GM19099 (cell line): ENCODE data around the gene SSRP1.

Experiments used
- POLR2A ChIP-seq: IDR thresholded peaks from 3 replicates; pipeline ENCODE4 v1.6.1; 2011; ENCODE audit warnings: low read depth; ENCODE audit not compliant: insufficient read length; ENCODE audit errors: extremely low read depth

Gene SSRP1

DNA sequence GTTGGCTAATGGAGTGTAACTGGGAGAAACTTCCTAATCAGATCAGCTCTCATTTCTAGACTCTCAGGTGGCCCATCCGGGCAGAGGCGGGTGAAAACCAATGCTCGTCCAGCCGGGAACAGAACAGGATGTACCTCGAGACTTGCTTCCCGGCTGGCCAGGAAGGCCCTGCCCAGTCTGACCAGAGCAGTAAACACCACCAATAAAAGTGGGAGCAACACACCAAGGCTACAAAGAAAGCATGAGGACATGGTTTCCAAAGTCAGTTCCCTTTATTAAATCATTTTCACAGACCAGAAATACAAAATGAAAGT is 10.0 kb downstream of the SSRP1 start:
- TF ChIP-seq POLR2A, result no peak

DNA sequence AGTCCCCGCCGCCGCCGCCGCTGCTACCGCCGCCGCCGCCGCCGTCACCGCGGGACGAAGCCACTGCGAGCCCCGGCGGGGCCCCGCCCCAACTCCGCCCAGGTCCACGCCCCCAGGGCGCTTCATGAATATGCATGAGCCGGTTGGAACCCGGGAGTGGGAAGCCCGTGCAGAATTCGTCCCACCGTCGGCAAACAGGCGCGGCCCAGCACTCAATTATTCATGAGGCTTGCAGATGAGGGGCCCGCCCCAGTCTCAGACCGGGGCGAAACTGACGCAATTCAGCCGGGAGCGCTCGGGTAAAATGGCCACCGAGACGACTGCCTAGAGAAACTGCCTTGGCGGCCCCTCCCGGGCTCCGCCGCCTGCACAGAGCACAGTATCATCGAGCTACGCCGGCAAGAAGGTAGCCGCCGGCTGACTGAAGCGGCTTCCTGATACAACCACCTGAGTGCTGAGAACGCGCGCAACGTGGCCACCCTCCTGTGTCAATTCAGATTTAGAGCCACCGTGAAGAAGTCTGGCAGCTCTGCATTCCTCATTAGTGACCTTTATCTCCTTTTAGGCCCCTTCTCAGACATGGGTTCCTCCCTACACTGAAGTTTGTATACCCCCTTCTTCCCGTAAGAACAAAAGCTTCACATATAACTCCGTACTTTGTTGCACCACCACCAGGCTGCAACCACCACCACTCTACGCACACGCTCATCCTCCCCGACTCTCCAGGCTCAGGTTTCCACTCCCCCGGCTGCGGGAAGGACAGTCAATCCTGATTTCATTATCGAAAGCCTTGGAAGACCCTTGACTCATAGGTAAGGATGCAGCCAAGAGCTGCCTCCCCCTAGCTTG is 10.6 kb downstream of the SSRP1 start, which contains the start of gene TNKS1BP1:
Gene TNKS1BP1, minus strand, starts transcription at position 67 of the 849 bp plus-strand sequence. CDS start 3,067 bp downstream, outside the sequence.
- peak; percentile 82 for TF ChIP-seq POLR2A

DNA sequence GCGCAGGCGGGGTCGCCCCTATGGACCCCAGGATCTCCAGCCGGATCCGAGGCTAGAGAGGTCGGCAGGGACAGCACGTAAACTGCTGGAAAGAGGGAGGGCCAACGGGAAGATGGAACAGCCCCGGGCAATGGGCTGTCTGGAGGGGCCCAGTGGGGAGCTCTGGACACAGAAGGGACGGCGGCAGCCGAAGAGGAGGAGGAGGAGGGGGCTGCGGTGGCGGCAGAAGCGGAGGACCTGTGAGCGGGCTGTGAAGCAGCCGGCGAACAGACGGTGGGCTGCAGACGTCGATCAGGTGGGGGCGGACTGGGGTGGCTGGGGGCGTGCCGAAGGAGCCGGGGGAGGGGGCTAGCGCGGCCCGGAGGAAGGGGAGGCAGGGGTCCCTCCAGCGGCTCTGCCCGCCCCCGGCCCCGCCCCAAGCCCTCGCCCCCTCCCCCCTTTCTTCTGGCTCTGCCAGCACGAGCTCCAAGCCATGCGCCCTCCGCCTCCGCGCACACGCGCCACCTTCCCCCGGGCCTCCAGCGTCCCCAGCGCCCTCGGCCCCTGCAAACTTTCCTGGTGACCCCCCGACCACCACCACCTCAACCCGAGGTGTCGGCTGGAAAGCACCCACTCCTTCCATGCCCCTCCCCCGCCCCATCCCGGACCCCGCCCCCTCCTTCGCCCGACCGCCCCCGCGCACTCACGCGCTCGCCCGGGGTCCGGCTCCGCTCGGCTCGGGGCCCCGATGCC is 11.4 kb downstream of the SSRP1 start:
- no peak for TF ChIP-seq POLR2A

DNA sequence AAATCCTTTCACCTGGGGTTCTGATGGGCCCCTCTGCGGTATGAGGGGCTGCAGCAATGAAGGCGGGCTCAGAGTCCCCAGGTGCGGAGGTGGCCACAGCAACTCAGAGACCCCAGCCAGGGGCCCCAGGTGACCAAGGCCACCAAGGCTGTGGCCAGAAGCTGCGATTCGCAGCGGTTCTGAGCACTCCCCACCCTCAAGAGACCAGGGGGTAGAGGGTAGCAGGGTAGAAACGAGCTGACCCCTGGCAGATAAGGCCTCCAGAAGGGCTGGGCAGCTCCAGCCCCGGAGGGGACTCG is 11.9 kb downstream of the SSRP1 start:
- no peak for TF ChIP-seq POLR2A

DNA sequence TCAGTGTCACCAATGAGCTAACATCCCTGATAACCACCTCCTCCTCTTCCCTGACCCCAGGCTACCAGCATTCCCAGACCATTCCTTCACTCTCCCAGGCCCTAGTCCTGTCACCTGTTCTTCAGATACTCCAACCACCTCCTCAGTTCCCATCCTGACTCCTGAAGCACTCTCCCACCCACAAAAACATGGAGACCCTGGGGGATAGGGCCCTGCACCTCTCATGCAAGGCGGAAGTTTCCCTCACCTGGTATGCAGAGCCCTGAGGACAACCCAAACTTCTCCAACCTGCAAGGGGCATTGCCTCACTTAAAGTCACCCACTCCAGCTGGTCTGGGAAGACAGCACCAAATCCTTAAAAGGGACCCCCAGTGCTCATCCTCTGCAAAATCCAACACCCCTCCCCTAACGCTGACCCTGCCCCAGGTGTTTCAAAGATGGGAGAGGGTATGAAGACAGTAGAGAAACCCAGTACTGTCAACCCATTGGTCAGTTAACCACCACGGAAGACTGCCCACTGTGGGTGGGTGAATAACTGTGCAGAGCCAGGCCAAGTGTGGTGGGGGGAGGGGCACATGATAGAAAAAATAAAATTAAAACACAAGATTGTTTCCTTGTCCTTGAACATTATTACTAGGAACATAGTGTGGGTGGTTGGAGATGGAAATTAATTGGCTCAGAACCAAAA is 12.4 kb downstream of the SSRP1 start:
- no peak for TF ChIP-seq POLR2A

DNA sequence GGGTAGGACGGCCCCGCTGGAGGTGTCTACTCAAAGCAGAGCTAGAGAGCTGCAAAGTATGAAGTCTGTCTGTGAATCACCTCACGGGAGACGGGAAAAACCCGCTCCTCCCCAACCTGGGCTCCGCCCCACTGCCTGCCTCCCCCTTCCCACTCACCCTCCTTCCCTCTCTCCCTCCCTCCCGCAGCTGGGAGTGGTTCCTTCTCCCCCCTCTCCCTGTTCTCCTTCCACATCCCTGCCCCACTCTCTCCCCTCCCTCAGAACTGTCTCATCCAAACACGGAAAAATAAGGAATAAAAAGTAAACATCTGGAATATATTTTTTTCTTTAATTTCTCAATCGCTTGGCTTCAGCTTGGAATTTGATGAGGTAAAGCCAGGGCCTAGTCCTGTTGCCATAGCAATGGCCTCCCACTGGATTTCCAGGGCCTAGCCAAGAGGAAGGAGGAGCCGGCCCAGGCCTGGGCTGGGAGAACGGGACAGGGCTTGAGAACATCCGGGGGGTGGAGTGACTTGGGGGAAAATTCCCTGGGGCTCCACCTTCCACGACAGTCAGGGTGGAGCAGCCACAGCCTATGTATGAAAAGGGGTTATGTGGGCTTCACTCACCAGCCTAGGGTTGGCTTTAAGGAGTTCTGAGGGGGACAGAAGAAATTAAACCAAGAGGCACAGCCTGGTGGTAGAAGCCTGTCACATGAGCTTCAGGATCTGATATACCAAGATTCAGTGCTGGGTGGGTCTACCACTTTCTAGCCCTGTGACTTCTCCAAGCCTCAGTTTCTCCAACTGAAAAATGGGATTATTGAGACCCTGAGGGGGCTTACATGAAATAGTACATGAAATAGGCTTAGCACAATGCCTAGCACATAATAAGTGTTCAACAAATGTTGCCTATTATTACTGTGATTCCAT is 13.2 kb downstream of the SSRP1 start:
- no peak for TF ChIP-seq POLR2A

DNA sequence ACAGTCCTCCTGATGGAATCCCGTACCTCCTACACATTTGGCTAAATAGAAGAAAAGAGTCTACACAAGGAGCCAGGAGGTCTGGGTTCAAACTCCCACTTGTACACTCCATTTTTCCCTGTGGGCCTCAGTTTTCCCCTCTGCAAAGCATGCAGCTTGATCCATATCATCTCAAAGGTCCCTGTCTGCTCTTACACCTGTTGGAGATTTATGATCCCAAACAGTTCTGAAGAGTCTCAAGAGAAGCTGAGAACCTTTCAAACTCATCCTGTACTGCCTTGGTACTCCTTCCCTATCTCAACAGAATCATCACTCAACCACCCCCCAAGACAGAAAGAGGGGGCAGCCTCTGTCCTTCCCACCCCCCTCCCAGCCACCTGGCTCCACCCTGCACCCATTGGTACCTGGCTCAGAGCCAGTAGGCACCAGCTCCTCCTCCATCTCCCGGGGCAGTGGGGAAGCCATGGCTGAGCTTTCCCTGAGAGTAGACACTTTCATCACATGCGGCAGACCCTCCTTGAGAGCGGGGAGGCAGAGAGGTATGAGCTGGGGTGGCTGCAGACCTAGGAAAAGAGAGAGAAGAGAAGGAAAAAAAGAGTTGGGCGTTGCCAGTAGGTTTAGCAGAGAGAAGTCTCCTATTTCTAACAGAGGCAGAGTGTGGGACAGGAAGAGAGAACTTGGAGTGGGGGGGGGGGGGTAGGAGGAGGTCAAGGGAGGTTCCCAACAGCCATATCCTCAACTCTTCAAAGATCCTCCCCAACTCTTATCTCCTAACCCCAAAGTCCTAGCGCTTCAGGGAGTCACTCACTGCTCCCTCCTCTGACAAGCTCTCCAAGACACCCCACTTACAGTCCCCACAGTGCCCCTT is 14.1 kb downstream of the SSRP1 start:
- TF ChIP-seq POLR2A, result no peak

DNA sequence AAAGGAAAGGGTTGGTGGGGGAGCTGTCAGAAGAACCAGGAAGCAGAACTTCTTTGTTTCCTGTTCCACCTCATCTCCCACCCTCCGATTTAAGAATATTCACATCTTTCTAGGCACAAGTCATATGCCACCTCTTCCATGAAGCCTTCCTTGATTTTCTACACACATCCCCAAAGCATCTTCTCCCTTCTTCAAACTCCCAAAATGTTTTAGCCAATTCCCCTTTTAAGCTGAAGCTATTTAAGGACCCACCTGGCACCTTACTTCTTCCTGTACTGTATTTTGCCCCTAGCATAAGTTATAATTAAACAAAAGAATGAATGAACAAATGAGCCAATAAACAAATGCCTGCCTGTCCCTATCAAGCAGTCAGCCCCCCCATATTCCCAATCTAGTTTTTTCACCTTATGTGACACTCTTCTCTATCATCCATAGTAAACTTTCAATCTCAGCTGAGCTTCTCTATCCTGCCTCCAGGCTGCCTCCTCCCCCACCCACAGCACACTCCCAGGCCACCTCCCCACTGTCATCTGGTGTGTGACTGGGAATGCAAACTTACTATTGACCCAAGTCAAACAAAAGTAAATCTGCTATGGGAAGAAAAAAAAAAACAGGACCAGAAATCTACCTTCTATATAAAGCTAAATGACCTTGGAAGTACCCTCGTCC is 14.8 kb downstream of the SSRP1 start:
- no peak for TF ChIP-seq POLR2A

DNA sequence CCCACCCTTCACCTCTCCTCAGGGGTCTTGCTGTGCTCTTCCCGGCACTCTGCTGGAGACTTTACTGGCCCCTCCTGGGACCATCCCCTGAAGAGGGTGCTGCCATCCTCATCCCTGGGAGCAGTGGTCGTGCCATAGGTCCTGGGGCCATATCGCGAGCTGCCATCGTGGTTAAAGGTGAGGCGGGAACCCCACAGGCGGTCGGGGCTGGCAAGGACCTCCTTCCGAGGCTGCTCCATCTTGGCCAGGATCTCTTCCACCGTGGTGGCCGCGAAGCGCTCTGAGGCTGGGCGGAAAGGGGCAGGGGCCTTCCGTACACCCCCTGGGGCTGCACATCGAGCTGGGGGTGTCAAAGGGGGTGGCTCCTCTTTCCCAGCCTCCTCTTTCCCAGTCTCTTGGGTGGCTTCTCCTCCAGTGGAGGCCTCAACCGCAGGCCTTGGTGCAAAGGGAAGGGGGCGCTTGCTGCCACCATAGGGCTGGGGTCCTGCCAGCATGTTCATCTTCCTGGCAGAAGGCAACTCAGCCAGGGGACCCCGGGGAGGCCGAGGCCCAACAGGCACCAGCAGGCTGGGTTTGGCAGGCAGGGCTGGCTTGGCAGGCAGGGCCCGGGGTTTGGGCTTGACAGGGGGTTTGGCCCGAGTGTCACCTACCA is 15.5 kb downstream of the SSRP1 start:
- no peak for TF ChIP-seq POLR2A

DNA sequence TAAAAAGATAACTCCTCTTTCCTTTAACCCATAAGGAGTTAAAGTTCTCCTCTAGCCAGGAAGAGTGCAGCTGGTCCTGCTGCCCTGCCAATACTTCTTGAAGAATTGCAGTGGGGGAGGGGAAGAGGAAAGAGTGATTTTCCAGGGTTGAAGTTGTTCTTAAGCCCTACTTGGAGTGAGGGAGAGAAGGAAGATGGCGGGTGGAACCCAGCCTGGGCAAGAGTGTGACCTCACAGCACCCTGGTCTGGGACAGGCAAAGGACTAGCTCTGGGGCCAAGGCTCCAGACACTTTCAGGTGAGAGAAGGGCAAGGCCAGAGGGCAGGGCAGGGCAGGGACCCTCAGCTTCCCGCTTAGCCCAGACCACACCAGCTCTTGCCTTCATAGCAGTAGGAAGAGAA is 17.5 kb downstream of the SSRP1 start:
- no peak for TF ChIP-seq POLR2A

DNA sequence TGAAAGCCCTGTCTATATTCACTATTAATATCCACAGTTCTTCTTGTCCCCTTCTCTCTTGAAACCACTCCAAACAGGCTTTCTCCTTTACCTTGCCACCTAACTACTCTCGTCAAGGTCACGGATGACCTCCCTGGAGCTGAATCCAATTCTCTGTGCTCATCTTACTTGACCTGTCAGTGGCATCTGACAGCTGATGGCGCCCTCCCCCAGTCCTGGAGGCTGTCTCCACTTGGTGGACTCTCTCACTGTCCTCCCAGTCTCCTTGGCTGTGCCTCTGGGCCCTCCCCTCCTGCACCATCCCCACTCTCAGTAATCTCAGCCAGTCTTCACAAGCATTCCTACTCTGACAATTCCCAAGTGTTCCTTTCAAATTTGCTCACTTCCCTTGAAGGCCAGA is 19.7 kb downstream of the SSRP1 start:
- TF ChIP-seq POLR2A, result no peak

DNA sequence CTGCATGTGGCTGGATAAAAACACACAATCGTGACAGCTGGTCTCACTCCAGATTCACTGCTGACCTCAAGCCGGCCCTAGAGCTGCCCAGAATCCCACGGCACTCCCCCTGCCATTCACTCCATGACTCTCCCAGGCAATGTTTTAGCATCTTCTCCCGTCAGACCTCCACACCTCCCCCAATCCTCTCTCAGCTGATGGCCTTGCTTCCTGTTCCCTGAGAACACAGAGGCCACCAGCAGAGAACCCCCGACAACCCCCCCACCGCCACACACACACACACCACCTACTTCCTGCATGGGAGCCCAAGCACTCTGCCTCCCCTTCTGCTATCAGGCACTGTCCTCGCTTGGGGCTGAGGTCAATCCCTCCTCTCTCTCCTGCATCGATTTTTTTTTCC is 20.2 kb downstream of the SSRP1 start:
- no peak for TF ChIP-seq POLR2A
